Measurements from ENCODE around the gene OSBP.

DNA sequence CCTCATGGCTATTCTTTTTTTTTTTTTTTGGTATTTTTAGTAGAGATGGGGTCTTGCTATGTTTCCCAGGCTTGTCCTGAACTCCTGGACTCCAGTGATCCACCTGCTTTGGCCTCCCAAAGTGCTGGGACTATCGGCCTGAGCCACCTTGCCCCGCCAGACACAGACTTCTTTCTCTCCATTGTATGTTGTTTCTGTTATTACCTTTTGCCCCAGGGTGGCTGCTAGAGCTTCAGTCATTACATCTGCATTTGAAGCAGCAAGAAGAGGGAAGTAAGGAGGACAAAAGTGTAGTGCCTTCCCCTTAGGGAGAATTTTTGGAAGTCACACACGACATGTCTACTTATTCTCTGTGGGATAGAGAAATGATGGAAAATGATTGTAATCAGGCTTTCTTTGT is 10.1 kb upstream of the OSBP start:
- no peak for TF ChIP-seq POLR2AphosphoS5 (IDR thresholded peaks at IDR 0.05; ENCODE audit: low read depth, low read length)
- TF ChIP-seq TCF7L2 (IDR thresholded peaks at IDR 0.05; ENCODE audit: low read depth, low read length), result no peak

Measured in Panc1 (cell line).